GM12873 (cell line): ENCODE data around the gene SHC3.

Experiments
- TF ChIP-seq, protein P1 (sequence below): IDR thresholded peaks from 2 replicates; pipeline ENCODE4 v1.5.1; 2012; ENCODE audit warnings: low read depth, mild to moderate bottlenecking, moderate library complexity, low read length, control low read depth; ENCODE audit not compliant: insufficient read depth; ENCODE audit errors: missing control alignments

The SHC3 gene

DNA sequence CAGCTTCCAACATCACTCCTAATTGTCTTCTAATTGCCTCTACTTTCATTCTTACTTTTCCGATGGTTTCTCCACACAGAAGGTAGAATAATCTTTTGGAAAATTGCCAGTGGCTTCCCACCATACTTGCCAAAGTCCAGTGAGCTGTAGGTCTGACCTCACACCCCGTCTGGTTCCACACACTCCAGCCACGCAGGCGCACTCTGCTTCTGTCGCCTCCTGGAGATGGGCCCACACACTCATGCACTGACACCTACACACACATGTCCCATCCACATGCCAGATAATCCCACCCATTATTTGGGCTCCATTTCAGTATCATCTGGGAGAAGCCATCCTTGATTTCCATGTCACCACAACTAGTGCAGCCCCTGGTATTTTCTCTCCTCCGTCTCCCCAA lies 12.7 kb downstream of the SHC3 start:
- TF ChIP-seq, protein P1, sequence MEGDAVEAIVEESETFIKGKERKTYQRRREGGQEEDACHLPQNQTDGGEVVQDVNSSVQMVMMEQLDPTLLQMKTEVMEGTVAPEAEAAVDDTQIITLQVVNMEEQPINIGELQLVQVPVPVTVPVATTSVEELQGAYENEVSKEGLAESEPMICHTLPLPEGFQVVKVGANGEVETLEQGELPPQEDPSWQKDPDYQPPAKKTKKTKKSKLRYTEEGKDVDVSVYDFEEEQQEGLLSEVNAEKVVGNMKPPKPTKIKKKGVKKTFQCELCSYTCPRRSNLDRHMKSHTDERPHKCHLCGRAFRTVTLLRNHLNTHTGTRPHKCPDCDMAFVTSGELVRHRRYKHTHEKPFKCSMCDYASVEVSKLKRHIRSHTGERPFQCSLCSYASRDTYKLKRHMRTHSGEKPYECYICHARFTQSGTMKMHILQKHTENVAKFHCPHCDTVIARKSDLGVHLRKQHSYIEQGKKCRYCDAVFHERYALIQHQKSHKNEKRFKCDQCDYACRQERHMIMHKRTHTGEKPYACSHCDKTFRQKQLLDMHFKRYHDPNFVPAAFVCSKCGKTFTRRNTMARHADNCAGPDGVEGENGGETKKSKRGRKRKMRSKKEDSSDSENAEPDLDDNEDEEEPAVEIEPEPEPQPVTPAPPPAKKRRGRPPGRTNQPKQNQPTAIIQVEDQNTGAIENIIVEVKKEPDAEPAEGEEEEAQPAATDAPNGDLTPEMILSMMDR, result no peak

DNA sequence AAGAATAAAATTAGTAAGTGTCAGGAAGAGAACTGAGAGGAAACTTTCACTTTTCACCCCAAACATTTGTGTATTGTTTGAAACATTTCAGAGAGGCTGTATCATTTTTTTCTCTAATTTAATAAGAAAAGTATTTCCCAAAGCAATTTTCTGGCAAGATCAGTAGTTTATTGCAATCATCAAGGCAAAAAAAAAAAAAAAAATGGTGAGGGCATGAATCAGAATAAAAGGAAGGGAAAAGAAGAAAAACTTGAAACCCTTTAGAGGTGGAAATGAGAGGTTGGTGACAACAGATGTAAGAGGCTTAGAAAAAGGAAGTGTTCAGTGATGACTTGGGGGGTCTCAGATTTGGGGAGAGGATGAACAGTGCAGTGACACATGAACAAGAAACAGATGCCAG lies 13.3 kb downstream of the SHC3 start:
- TF ChIP-seq, protein P1, result no peak

DNA sequence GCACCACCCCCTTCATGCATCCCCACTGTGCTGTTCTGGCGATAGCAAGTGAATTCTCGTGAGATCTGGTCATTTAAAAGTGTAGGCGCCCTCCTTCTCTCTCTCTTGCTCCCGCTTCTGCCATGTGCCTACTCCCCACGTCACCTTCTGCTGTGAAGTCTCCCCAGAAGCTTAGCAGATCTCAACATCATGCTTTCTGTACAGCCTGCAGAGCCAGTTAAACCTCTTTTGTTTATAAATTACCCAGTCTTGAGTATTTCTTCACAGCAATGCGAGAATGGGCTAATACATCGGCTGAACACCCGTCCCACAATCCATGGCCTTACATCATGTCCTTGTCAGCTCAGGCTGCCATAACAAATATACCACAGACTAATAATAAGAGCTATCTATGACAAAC lies 17.4 kb downstream of the SHC3 start:
- TF ChIP-seq, protein P1, result no peak

DNA sequence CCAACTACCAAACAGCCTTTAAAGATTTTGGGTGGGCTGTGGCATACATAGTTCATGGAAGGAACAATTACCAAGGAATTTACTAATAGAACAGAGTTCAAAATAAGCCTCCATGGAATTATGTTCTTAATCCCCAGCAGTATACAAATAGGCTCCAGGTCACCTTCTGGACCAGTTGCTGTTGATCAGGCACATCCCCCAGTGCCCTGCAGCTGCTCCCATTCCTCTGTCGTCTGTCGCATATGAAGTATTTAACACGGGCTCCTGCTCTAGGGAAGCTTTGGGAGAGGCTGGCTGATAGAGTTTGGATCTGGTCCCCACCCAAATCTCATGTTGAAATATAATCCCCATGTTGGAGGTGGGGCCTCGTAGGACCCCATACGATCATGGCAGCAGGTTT lies 17.8 kb downstream of the SHC3 start:
- TF ChIP-seq, protein P1, result no peak

DNA sequence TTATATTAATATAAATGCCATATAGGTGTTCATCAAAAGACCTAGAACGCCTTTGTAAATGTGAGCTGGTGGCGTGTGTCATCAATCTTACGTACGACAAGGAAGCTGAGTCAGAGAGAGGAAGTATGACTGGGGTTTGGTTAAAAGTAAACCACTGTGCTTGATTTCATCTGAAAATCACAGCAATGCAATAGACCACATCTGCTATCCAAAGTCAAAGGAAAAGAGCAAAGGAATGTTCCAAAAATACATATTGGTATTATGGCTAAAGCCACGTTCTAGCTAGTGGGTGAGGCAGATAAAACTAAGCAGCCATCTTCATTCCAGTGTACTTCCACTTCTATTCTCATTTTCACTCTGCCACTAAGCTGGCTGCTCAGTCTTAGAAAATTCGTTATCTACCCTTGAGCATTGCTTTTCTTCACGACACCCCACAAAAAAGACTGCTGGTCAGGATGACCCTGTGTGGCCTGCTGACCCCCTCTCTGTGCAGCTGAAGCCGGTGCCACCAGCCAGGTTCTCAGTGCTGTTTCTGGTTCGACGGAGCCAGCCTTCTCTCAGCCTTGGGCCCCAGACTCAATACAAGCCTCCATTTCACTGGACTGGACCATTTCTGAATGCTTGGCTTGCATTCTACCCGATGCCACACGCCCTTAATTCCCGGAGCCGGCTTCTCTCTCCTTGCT lies 23.8 kb downstream of the SHC3 start:
- TF ChIP-seq, protein P1, result no peak

DNA sequence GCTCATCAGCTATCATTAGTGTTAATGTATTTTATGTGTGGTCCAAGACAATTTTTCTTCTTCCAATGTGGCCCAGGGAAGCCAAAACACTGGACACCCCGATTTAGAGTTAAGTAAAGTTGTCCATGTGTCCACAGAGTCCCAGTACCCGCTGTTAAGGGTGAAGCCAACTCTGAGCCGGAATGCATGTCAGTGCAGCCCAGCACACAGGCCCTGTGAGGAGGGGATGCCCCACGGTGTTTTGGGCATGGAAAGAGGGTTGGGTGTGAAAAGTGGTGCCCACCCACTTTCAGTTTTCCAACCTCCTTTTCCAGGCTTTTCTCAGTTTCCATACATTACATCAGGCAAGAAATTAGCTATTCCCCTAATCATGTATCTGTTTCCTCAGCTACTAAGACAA lies 24.4 kb downstream of the SHC3 start:
- TF ChIP-seq, protein P1, result no peak

DNA sequence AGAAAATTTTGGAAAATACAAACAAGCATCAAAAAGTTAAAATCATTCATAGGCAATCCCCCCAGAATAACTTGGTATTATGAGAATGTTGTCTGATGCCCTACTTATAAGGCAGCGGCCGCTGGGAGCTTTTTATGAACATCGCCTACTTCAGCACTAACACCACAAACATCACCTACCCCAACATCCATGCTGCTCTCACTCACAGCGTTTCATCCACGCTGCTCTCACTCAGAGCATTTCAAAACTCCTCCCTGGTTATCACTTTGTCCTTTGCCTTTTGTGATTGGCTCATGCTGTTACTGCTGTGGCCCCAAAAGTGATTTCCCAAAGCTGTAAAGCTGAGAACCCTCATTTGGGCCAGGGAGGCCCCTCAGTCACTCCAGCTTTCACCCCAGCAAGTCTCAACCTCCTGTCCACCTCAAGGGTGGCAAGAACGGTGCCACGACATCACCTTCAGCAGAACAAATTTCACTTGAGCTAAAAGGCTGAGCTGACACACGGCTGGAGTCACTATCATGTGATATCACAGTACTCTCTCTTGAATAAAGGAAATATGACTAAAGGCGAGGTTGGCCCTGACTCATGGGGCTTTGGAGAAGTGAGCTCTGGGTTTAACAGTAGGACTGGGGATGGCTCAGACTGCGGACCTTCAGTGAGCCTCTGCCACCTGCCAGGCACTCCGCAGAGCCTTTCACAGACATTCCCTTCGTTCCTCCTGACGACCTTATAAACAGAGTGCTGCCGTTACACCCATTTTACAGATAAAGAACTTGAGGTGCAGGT lies 25.2 kb downstream of the SHC3 start:
- TF ChIP-seq, protein P1, result no peak
